Choroid plexus epithelial cell (primary cell): ENCODE data around the gene KCNJ1.

Experiments
- DNase-seq: peaks from one replicate; pipeline ENCODE4 v3.0.0-alpha.2; 2010; ENCODE audit warnings: low read depth
- H3K4me3 ChIP-seq: 2 replicates; pipeline ENCODE4 v1.5.1; 2011; ENCODE audit warnings: low read depth, mild to moderate bottlenecking, control low read depth, low read length, moderate library complexity
- CTCF ChIP-seq: conservative IDR thresholded peaks from 2 replicates; pipeline ENCODE4 v1.5.1; 2011; ENCODE audit warnings: low read depth, mild to moderate bottlenecking, control low read depth, inconsistent platforms, low read length, moderate library complexity

Gene KCNJ1

DNA sequence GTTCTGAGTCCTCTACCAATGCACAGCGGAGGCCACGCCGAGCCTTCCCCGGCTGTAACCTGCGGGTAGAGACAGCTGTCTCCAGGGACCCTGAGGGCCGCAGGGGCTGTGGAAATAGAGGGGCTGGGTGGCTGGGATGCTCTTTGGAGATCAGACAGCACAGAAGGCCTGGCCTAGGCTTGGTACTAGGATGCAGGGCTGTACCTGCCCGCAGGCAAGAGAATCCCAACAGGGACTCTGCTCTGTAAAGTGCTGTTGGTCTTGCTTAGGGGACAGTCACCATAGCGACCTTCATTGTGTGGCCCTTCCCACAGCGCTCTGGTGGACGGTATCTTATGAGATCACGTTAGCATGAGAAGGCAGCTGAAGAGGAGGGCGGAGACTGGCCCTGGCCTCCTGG, 12.7 kb upstream of the KCNJ1 start:
- DNase-seq = no peak
- no peak for TF ChIP-seq CTCF

GRCh38 chr11:128878455-128878854, 11.4 kb upstream of the KCNJ1 start:
- no peak overlapping the region for H3K4me3 ChIP-seq
- TF ChIP-seq CTCF = no peak
- DNase-seq = no peak

More for the DNA sequence above, 12.7 kb upstream of the KCNJ1 start:
- H3K4me3 ChIP-seq = no peak overlapping the region

- DNase-seq = no peak
- TF ChIP-seq CTCF = no peak
These were observed 10.6 kb upstream of the KCNJ1 start for GRCh38 chr11:128877726-128878125.

GRCh38 chr11:128876133-128876650, 9.1 kb upstream of the KCNJ1 start:
- no peak overlapping the region for H3K4me3 ChIP-seq
- TF ChIP-seq CTCF = no peak
- DNase-seq = no peak

More at GRCh38 chr11:128877726-128878125, 10.6 kb upstream of the KCNJ1 start:
- no peak overlapping the region for H3K4me3 ChIP-seq

GRCh38 chr11:128874427-128874826, 7.3 kb upstream of the KCNJ1 start:
- no peak for DNase-seq
- no peak overlapping the region for H3K4me3 ChIP-seq
- TF ChIP-seq CTCF = no peak

DNA sequence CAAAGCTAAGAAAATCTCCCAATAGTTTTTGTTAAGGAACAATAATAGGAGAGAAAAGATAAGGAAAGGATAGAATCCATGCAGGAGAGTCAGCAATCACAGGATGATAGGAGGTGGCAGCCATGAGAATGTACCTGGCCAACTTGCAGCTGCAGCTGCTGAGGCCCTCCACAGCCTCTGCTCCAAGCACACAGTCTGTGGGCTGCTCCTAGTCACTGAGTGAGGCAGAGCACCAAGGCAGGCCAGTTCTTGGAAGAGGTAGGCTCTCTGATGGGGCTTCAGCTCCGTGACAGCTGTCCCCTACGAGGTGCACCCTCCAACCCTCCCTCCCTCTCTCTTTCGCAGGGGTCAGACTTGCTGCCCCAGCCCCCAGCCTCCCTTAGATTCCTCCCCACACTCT, 5.5 kb upstream of the KCNJ1 start:
- no peak for TF ChIP-seq CTCF
- no peak overlapping the region for H3K4me3 ChIP-seq
- DNase-seq = no peak

DNA sequence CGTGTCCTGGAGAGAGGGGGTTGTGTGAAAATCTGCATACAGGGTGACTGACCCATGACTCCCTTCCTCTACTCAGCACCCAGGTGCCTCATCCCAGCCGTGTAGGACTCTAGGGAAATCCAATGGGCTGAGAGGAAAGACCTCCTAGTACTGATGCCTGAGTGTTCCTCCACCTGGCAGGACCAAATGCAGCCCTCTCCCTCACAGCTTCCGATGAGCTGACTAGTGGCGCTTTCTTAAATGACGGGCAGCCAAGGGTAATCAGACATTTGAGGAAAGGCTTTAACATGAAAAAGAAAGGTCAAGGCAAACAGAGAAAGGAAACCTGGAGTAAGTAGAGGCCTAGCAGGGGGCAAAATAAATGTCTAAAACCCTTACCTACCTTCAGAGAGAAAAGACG, 5.0 kb upstream of the KCNJ1 start:
- H3K4me3 ChIP-seq = no peak overlapping the region
- TF ChIP-seq CTCF = no peak
- DNase-seq = no peak
